Activated CD8-positive, alpha-beta memory T cell treated with anti-CD3 and anti-CD28 coated beads, Interleukin-2, amount 50 U/mL, for 48 hours (primary cell): ENCODE results near the gene MTREX.
A peak's percentile ranks its signal among the peaks of the same experiment; 100 is the strongest.
"Not testable (repeated sequence)": the region's sequence is repeated elsewhere in the genome, so short reads cannot be mapped to it uniquely, and the experiment has no call there.

ENCODE experiments used
- DNase-seq: peaks from one replicate; pipeline ENCODE4 v3.0.0-alpha.2; 2020

MTREX gene

GRCh38 chr5:55307383-55308253, at the start of gene MTREX, which contains the start of gene DHX29:
Gene MTREX, plus strand, starts transcription at chr5:55307989. Its CDS starts 25 bp downstream, at chr5:55308014.
Gene DHX29, minus strand, starts transcription at chr5:55307694. Its CDS starts 121 bp downstream, at chr5:55307573.
- peak; percentile 94 for DNase-seq

DNA sequence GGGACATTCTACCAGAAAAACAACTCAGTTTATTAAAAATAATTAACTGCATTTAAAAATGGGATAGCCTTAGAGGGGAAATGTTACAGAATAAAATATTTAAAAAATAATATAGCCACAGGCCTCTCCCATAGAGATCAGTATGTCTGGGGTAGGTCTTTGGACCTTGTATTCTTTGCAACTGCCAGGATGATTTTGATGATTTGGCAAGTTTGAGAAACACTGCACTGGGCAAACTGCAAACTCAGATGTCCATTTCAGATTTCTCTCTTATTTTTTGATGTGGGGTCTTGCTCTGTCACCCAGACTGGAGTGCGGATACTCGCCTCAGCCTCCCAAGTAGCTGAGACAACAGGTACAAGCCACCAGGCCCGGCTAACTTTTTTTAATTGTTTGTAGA, 49.5 kb upstream of the MTREX start:
- no peak for DNase-seq

DNA sequence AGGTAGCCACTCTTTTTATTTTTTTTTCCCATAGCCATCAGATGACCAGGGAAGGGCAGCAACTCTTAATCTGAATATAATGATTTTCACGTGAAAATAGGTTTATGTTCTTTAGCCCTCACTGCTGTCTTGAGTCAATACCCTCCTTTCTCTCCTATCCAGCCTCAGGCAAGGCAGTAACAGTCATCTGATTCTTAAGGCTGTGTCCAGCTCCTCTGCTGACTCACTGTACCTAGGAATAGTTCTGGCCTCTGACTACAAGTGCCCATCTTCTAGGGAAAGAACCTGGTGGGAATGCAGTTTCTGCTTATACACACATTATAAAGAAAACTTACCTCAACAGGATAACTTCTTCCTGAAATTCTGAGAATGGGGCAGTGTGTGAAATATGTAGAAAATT, 31.0 kb upstream of the MTREX start:
- DNase-seq, result no peak

DNA sequence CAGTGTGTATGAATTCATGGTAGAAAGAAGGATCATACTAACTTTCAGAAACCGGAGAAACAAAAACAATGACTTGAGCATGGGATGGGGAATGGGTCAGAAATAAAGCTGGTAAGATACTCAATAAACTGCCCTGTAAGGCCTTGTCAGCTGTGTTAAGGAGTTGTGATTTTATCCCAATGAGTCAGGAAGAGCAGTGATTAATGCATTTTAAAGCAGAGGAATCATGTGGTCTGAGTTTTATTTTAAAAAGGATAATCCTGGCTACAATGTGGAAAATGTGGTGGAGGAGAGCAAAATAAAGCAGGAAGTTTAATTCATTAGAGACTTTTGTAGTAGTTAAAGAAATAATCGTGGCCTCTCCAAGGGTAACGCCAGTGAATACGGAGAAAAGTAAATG, 29.0 kb upstream of the MTREX start:
- no peak for DNase-seq

- DNase-seq, result no peak
Measured at GRCh38 chr5:55286411-55286933, 21.3 kb upstream of the MTREX start.

- no peak for DNase-seq
Measured at GRCh38 chr5:55289808-55290207, 18.0 kb upstream of the MTREX start.

DNA sequence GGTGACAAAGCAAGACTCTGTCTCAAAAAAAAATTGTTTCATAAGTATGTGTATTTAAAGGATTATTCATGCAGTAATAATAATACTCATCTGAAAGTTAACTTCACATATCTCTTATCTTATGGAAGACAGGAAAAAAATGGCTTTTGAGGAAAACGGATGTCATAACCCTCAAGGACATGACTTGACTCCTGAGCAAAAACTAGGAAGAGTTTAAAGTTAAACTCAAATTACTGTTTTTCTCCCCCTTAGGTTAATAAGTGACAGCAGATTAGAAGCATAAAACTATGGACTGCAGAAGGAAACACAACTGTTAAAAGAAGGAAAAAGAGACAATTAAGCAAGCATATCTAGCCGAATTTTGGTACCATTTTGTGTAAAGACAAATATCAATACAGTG, 16.8 kb upstream of the MTREX start:
- no peak for DNase-seq

- DNase-seq, result no peak
Measured at GRCh38 chr5:55294935-55295334, 12.9 kb upstream of the MTREX start.

- no peak for DNase-seq
Measured at GRCh38 chr5:55300890-55301289, 6.9 kb upstream of the MTREX start.

GRCh38 chr5:55303238-55303690, 4.5 kb upstream of the MTREX start:
- no peak for DNase-seq

DNA sequence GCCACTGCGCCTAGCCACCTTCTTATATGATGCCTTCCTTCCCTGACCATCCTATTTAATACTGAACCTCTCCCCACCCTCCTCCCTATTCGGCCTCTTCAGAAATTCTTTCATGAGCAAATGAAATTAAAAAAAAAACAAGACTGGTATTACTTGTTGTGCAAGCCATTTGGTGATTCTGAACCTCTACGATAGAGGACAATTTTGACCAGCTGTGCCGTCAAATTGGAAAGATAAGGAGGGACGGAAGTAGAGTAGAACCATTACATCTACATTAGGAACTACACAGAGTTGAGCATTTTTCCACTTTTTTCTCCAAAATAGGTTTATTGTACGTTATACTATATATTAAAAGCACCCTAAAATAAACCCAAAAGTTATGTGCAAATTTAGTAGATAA, 3.2 kb upstream of the MTREX start:
- DNase-seq, result no peak

DNA sequence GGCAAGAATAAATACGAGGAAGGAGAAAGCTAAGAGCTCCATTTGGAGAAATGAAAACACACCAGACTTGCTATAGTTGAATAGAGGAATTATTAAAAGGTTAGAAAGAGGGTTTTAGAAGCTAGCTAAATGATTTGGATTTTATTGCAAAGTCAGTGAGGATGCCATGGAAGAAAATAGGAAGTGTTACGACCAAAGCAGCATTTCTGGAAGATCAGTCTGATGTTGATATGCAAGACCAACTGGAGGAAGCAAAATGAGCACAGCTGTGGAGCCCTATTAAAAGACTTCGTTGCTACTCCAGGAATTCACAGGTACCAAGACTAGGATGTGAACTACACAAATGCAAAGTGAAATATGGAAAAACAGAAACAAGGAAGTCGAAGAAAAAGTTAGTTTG, 2.4 kb upstream of the MTREX start:
- no peak for DNase-seq

- DNase-seq, result no peak
Measured at GRCh38 chr5:55306641-55307382, 977 bp upstream of the MTREX start.

DNA sequence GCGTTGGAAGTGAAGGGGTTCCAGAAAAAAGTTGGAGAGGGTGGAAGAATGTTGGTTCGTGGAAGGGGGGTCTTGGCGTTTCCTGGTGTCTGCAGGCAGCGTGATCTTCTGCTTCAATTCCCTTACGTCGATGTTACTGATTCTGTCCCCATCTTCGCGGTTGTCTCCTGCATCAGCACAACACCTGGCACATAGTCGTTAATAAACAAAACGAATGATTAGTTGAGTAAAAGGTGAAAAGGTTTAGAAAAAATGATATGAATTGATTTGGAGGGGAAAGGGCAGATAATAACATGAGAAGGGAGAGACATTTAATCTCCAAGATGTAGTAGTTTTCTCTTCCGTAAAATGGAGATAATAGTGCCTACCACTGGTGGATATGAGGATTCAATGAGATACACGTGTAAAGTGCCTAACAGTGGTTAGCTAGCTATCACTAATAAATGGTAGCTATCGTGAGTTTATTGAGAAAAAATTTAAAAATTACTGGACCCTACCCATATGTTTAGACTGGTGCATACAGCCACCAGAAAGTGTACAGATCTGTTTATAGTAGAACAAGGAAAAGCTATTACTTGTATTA, 556 bp downstream of the MTREX start:
- DNase-seq, result peak; percentile 58

DNA sequence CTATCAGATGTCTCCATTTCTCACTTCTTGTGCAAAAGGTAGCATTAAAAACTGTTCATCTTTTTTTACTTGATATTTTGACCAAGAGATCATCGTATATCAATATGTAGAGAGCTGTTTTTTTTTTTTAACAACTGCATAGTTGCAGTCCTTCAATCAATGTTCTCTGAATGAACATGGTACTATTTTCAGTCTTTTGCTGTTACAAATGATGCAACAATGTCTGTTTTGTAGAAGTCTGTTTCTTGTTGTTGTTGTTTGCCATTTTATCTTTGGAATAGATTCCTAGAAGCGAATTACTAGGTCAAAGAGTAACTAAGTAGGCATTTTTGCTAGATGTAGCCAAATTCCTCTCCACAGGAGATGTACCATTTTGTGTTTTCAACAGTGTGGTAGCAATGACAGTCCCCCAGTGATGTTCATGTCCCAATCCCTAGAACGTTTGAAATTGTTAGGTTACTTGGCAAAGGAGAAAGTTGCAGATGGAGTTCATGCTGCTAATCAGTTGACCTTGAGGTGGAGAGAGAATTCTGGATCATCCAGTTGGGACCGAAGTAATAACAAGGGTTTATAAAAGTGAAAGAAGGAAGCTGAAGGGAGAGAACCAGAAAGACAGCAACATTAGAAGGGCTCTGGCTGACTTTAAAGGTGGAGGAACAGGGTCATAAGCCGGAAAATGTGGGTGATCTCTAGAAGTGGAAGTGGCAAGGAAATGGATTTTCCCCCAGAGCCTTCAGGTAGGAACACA, 6.3 kb downstream of the MTREX start:
- DNase-seq, result no peak

DNA sequence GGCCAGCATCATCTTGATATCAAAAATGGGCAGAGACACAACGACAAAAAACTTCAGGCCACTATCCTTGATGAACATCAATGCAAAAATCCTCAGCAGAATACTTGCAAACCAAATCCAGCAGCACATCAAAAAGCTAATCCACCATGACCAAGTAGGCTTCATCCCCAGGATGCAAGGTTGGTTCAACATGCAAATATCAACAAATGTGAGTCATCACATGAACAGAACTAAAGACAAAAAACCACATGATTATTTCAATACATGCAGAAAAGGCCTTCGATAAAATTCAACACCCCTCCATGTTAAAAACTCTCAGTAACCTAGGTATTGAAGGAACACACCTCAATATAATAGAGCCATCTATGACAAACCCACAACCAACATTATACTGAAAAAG, 8.5 kb downstream of the MTREX start:
- no peak for DNase-seq

DNA sequence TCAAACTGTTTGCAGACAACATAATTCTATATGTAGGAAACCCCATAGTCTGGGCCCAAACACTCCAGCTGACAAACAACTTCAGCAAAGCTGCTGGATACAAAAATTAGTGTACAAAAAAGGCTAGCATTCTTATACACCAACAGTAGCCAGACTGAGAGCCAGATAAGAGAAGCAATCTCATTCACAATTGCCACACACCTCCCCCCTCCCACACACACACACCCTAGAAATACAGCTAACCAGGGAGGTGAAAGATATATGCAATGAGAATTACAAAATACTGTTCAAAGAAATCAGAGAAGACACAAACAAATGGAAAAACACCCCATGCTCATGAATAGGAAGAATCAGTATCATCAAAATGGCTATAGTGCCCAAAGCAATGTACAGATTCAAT, 9.0 kb downstream of the MTREX start:
- no peak for DNase-seq

- DNase-seq, result not testable (repeated sequence)
Measured at GRCh38 chr5:55318237-55318636, 10.4 kb downstream of the MTREX start.

DNA sequence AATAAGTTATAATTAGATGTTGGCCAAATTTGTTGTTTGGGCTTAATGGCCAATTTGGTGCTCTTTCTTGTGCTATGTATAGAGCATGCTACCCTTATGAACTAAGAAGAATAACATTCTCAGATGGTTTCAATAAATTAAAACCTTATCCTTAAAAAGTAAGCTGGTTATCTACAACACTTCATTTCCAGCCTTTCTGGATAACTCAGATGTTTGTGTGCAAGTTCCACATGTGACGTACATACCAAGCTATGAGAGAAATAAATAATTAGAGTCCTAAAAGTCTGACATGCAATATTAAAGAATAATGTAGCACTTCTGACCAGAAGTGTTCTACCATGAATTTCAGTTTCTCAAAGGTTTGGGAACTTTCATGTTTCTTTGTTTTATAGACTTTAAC, 11.7 kb downstream of the MTREX start:
- DNase-seq, result no peak

GRCh38 chr5:55320571-55320970, 12.8 kb downstream of the MTREX start:
- no peak for DNase-seq

DNA sequence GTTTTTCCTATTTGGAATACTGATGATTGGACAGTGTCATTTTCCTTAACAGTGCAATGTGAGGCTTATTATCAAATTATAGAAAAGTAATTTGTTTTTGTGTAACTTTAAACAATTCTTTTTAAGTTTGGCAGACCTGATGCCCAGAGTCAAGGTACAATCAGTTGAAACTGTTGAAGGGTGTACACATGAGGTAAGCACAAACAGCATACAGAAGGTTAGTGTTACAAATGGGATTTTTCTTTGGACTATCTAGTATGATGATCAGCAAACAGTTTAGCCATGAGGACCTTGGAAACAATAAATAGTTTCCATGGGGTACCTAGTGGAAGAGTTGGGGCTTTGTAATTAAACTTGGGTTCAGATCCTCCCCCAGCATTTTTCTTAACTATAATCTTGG, 16.2 kb downstream of the MTREX start:
- no peak for DNase-seq

- DNase-seq, result no peak
Measured at GRCh38 chr5:55324815-55325418, 17.1 kb downstream of the MTREX start.
